ENCODE results near the gene CTXND2.
A peak's percentile ranks its signal among the peaks of the same experiment; 100 is the strongest.
"Not testable (repeated sequence)": the region's sequence is repeated elsewhere in the genome, so short reads cannot be mapped to it uniquely, and the experiment has no call there.

CTXND2 gene

DNA sequence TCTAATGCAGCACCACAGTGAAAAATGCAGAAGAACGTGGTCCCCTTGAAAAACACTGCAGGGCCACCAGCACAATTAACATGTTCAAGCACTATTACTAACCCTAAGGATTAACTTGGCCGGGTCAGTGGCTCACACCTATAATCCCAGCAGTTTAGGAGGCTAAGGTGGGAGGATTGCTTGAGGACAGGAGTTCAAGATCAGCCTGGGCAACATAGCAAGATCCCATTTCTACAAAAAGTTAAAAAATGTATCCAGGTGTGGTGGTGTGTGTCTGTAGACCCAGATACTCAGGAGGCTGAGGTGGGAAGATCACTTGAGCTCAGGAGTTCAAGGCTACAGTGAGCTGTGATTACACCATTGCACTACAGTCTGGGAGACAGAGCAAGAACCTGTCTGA is 13.4 kb upstream of the CTXND2 start:
- CTCF ChIA-PET = no interaction called here
- TF ChIP-seq HDGF (IDR thresholded peaks at IDR 0.05; ENCODE audit: borderline replicate concordance) (no peak), CTBP1 (IDR thresholded peaks at IDR 0.05; ENCODE audit: borderline replicate concordance) (no peak), SUZ12 (IDR thresholded peaks at IDR 0.05) (no peak)
- DNase-seq (ENCODE audit: extremely low spot score) = no peak
- POLR2A ChIA-PET = no interaction called here

DNA sequence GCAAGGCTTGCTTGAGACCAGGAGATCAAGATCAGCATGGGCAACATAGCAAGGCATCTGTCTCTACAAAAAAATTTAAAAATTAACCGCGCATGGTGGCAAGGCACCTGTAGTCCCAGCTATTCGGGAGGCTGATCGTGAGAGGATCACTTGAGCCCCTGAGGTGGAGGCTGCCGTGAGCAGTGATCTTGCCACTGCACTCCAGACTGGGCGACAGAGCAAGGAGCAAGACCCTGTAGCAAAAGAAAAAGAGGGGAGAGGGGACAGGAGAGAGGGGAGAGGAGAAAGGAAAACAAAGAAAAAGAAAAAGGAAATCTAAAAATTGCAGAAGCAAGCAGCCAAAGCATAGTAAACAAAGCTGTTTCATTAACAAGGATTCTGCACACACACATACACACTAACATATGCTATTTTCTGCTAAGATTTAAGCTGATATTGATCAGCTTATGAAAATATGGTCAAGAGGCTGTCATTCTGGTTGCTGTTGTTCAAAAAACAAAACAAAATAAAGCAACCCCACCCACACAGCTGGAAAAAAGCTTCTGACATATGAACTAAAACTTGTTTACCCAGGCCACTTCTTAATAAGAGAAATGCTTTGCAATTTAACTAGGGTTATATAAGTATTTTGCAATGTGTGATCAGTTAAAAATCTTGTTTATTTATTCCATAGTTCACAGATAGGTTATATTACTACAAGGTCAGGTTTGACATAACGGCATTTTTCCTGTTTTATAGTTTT is 12.3 kb upstream of the CTXND2 start:
- TF ChIP-seq HDGF (IDR thresholded peaks at IDR 0.05; ENCODE audit: borderline replicate concordance) = no peak
- no peak for TF ChIP-seq FOXK2 (IDR thresholded peaks at IDR 0.05)
- TF ChIP-seq PKNOX1 (IDR thresholded peaks at IDR 0.05) = no peak
- TF ChIP-seq ZNF384 (IDR thresholded peaks at IDR 0.05) = no peak
- no peak for DNase-seq (ENCODE audit: extremely low spot score)
- POLR2A ChIA-PET = interaction anchor here (0.8 kb wide), 1 partner anchor 177 kb away, joined by 4 read pairs; the partner anchor contains the start of gene GOLPH3L
- CTCF ChIA-PET = interaction anchor here (1.7 kb wide), 1 partner anchor 48 kb away, joined by 4 read pairs; no protein-coding TSS in a partner anchor

GRCh38 chr1:150875197-150876118 is 11.5 kb upstream of the CTXND2 start:
- DNase-seq (ENCODE audit: extremely low spot score) = peak; percentile 39
- ChIA-PET POLR2A (interaction anchor here (1.0 kb wide), 1 partner anchor 26 kb away, joined by 3 read pairs; no protein-coding TSS in a partner anchor), CTCF (interaction anchor here (1.7 kb wide), 1 partner anchor 47 kb away, joined by 4 read pairs; no protein-coding TSS in a partner anchor)
- TF ChIP-seq FOXM1 (IDR thresholded peaks at IDR 0.05; ENCODE audit: borderline replicate concordance) (no peak), TARDBP (IDR thresholded peaks at IDR 0.05) (no peak), LEF1 (IDR thresholded peaks at IDR 0.05; ENCODE audit: borderline replicate concordance) (no peak), L3MBTL2 (conservative IDR thresholded peaks at IDR 0.05) (no peak), SUZ12 (IDR thresholded peaks at IDR 0.05) (no peak), PKNOX1 (IDR thresholded peaks at IDR 0.05) (no peak), FOXA1 (IDR thresholded peaks at IDR 0.05) (no peak)

- ChIA-PET CTCF (no interaction called here), POLR2A (interaction anchor here (0.6 to 1.3 kb wide), 4 partner anchors 26 to 131 kb away, joined by 3 to 4 read pairs (median 3); partner anchors contain the start of gene MINDY1)
- DNase-seq (ENCODE audit: extremely low spot score) = peak; percentile 67
- TF ChIP-seq CTBP1 (IDR thresholded peaks at IDR 0.05; ENCODE audit: borderline replicate concordance) (no peak), SUZ12 (IDR thresholded peaks at IDR 0.05) (no peak), PKNOX1 (IDR thresholded peaks at IDR 0.05) (no peak), TARDBP (IDR thresholded peaks at IDR 0.05) (no peak), ELF4 (IDR thresholded peaks at IDR 0.05) (no peak), FOXK2 (IDR thresholded peaks at IDR 0.05) (no peak), BHLHE40 (IDR thresholded peaks at IDR 0.05; ENCODE audit: borderline replicate concordance) (no peak), LEF1 (IDR thresholded peaks at IDR 0.05; ENCODE audit: borderline replicate concordance) (no peak), FOXA1 (IDR thresholded peaks at IDR 0.05) (no peak), HDGF (IDR thresholded peaks at IDR 0.05; ENCODE audit: borderline replicate concordance) (no peak), NFRKB (IDR thresholded peaks at IDR 0.05) (no peak), SP1 (IDR thresholded peaks at IDR 0.05) (no peak), L3MBTL2 (conservative IDR thresholded peaks at IDR 0.05) (no peak), ZNF384 (IDR thresholded peaks at IDR 0.05) (no peak), FOXM1 (IDR thresholded peaks at IDR 0.05; ENCODE audit: borderline replicate concordance) (no peak), ARNT (IDR thresholded peaks at IDR 0.05) (no peak)
Measured at GRCh38 chr1:150876119-150876454, 10.8 kb upstream of the CTXND2 start.

- CTCF ChIA-PET = interaction anchor here (0.6 to 2.1 kb wide), 2 partner anchors 43 to 47 kb away, joined by 3 to 5 read pairs; no protein-coding TSS in a partner anchor
- POLR2A ChIA-PET; DNase-seq (ENCODE audit: extremely low spot score): not testable (repeated sequence)
Measured at GRCh38 chr1:150878931-150879330, 8.0 kb upstream of the CTXND2 start.

- TF ChIP-seq FOXA1 (IDR thresholded peaks at IDR 0.05) (no peak), ELF4 (IDR thresholded peaks at IDR 0.05) (no peak), PKNOX1 (IDR thresholded peaks at IDR 0.05) (no peak), L3MBTL2 (conservative IDR thresholded peaks at IDR 0.05) (no peak), LEF1 (IDR thresholded peaks at IDR 0.05; ENCODE audit: borderline replicate concordance) (no peak), FOXM1 (IDR thresholded peaks at IDR 0.05; ENCODE audit: borderline replicate concordance) (no peak), TARDBP (IDR thresholded peaks at IDR 0.05) (no peak)
- ChIA-PET POLR2A (no interaction called here), CTCF (no interaction called here)
- DNase-seq (ENCODE audit: extremely low spot score) = no peak
Measured at GRCh38 chr1:150881331-150882070, 5.4 kb upstream of the CTXND2 start.

DNA sequence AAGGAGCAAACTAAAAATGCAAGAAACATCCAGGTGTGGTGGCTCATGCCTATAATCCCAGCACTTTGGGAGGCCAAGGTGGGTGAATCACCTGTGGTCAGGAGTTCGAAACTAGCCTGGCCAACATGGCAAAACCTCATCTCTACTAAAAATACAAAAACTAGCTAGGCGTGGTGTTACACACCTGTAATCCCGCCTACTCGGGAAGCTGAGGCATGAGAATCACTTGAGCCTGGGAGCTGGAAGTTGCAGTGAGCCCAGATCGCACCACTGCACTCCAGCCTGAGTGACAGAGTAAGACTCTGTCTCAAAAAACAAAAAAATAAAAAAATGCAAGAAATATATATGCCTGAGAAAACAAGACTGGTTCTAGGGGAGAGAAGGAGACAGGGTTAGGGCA is 3.8 kb upstream of the CTXND2 start:
- DNase-seq (ENCODE audit: extremely low spot score); POLR2A ChIA-PET; CTCF ChIA-PET: not testable (repeated sequence)
